BJ (cell line): ENCODE results near the gene MFAP5. TPM values are rescaled to one million over a fixed set of nuclear protein-coding genes. Genes with fewer than 3 reads are reported as not detected.

Experiments used
- CTCF ChIA-PET: fragments of 350-600 bp; formaldehyde crosslinking; extraction: SDS; loops from one replicate; lab custom pipeline; 2021; ENCODE audit warnings: antibody characterized with exemption, inconsistent platforms; lab: Yijun Ruan, JAX
- POLR2A ChIA-PET: fragments of 300-600 bp; sonication (Branson Sonifier 250); formaldehyde crosslinking; extraction: SDS; loops from one replicate; lab custom pipeline; 2021; ENCODE audit warnings: antibody characterized with exemption; lab: Charles Lee
- DNase-seq: peaks from one replicate; pipeline ENCODE4 v3.0.0-alpha.2; 2011; ENCODE audit warnings: low read depth
- H3K27me3 ChIP-seq: 2 replicates; pipeline ENCODE4 v1.6.0; 2011; ENCODE audit warnings: low read length; ENCODE audit not compliant: control insufficient read depth, insufficient read depth
- H3K36me3 ChIP-seq: 2 replicates; pipeline ENCODE4 v1.5.1; 2011; ENCODE audit warnings: low read length; ENCODE audit not compliant: control insufficient read depth, insufficient read depth
- H3K4me3 ChIP-seq: 2 replicates; pipeline ENCODE4 v1.5.1; 2011; ENCODE audit warnings: low read depth, mild to moderate bottlenecking, control low read depth, low read length
- polyA plus RNA-seq: library from polyadenylated mRNA; depleted of rRNA; stranded (reverse); fragments of >200 nt; gene quantifications from 2 replicates; pipeline ENCODE4 v1.2.3, GENCODE V29; 2011
- TF ChIP-seq, protein P1 (sequence below): IDR thresholded peaks from 2 replicates; pipeline ENCODE4 v1.5.1; 2011; ENCODE audit warnings: low read depth, mild to moderate bottlenecking, control low read depth, inconsistent platforms, low read length, moderate library complexity; ENCODE audit not compliant: insufficient read depth

MFAP5 gene
- polyA plus RNA-seq, 1 experiment: 172 TPM

DNA sequence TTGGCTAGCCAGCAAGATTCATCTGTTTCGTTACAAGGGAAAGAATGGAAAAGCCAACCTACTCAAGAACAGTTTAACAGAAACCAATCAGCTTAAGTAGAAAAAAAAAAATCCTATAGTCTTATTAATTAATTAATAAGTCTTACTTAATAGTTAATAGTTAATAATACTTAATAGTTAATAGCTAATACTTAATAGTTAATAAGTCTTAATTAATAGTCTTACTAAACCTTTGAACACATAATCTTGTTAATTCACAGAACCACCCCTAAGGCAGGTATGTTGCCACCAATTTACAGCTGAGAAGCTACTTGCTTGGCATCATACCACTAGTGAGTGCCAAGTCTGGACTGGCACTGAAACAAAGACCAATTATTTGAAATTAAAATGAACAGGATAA is 19.9 kb downstream of the MFAP5 start:
- DNase-seq: no peak
- ChIA-PET POLR2A (no interaction called here), CTCF (interaction anchor here (0.7 to 1.0 kb wide), 2 partner anchors 14 to 98 kb away, joined by 4 read pairs; no protein-coding TSS in a partner anchor)
- H3K27me3 ChIP-seq: no peaks in the 10 kb centered on the region
- TF ChIP-seq, protein P1, sequence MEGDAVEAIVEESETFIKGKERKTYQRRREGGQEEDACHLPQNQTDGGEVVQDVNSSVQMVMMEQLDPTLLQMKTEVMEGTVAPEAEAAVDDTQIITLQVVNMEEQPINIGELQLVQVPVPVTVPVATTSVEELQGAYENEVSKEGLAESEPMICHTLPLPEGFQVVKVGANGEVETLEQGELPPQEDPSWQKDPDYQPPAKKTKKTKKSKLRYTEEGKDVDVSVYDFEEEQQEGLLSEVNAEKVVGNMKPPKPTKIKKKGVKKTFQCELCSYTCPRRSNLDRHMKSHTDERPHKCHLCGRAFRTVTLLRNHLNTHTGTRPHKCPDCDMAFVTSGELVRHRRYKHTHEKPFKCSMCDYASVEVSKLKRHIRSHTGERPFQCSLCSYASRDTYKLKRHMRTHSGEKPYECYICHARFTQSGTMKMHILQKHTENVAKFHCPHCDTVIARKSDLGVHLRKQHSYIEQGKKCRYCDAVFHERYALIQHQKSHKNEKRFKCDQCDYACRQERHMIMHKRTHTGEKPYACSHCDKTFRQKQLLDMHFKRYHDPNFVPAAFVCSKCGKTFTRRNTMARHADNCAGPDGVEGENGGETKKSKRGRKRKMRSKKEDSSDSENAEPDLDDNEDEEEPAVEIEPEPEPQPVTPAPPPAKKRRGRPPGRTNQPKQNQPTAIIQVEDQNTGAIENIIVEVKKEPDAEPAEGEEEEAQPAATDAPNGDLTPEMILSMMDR: no peak
- H3K36me3 ChIP-seq: no peaks in the 10 kb centered on the region
- H3K4me3 ChIP-seq: no peak overlapping the region

DNA sequence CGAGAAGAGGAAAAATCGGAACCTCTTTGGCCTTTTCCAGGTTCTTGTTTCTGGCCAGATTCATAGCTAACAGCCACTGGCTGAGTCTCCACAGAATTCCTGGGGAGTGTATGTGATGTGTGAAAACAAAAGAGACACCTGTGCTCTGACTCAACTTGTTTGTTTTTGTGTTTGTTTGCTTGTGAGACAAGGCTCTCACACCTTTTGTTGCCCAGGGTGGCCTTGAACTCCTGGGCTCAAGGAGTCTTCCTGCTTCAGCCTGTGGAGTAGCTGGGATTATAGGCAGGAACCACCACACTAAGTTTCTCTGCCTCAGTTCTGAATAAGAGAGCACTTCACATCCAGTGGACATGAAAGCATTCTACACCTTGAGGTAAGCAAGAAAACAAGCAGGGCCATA is 22.7 kb downstream of the MFAP5 start:
- no peak for DNase-seq

DNA sequence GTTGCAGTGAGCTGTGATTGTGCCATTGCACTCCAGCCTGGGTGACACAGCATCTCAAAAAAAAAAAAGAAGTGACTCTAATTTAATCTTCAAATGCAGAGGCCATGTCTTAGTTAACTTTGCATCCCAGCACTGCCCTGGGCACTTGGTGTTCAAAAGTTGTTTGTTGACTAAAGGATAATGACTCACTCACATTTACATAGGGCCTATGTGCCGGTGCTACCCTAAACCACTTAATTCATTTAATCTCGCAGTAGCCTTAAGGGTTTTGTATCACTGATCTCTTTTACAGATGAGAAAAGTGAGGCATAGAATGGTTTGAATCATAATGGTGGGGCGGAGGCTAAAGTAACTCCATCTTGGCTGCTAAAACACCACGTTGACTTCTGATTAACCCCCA is 23.7 kb downstream of the MFAP5 start:
- TF ChIP-seq, protein P1: no peak
- Histone ChIP-seq H3K36me3 (no peaks in the 10 kb centered on the region), H3K27me3 (no peaks in the 10 kb centered on the region), H3K4me3 (no peak overlapping the region)
- ChIA-PET POLR2A (no interaction called here), CTCF (no interaction called here)
- no peak for DNase-seq

More for the DNA sequence above, 22.7 kb downstream of the MFAP5 start:
- Histone ChIP-seq H3K36me3 (no peaks in the 10 kb centered on the region), H3K27me3 (no peaks in the 10 kb centered on the region), H3K4me3 (no peak overlapping the region)
- TF ChIP-seq, protein P1: no peak
- ChIA-PET POLR2A (no interaction called here), CTCF (no interaction called here)

DNA sequence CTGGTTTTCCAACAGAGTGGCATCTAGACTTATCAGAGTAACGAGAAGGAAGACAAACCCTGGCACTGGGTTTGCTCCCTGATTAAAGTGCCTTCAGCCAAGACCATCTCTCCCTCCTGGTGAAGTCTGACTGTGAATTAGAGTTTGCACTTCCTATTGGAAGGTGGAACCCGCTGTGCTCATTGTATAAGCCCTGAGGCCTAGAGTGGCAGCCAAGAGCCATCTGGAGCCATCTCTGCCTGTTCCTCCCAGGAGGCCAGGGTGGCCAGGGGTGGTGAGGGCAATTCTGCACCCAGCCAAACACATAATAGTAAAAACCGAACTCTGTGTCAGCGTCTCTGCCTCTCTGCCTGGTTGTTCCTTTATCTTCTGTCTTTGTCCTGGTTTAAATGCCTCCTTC is 25.0 kb downstream of the MFAP5 start:
- TF ChIP-seq, protein P1: no peak
- POLR2A ChIA-PET: no interaction called here
- no peak for DNase-seq
- Histone ChIP-seq H3K4me3 (no peak overlapping the region), H3K27me3 (no peaks in the 10 kb centered on the region), H3K36me3 (no peaks in the 10 kb centered on the region)
- CTCF ChIA-PET: no interaction called here

DNA sequence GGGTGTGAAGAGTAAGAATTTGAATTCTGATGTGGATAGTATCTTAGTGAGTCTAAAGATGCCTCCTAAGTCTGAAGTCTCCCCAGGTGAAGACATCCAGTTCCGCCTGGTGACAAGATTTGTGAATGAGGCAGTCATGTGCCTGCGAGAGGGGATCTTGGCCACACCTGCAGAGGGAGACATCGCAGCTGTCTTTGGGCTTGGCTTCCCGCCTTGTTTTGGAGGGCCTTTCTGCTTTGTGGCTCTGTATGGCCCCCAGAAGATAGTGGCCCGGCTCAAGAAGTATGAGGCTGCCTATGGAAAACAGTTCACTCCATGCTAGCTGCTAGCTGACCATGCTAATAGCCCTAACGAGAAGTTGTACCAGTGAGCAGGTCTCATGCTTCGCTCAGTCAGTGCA is 25.4 kb downstream of the MFAP5 start:
- CTCF ChIA-PET: interaction anchor here (1.4 kb wide), 1 partner anchor 11 kb away, joined by 4 read pairs; no protein-coding TSS in a partner anchor
- no peaks in the 10 kb centered on the region for H3K27me3 ChIP-seq
- POLR2A ChIA-PET: no interaction called here
- H3K36me3 ChIP-seq: no peaks in the 10 kb centered on the region
- TF ChIP-seq, protein P1: no peak
- H3K4me3 ChIP-seq: no peak overlapping the region
- DNase-seq: no peak
